H1 (cell line): Measurements from ENCODE around the gene PPM1L. TPM values are rescaled to one million over a fixed set of nuclear protein-coding genes. Genes with fewer than 3 reads are reported as not detected.

Experiments
- CTCF ChIA-PET: fragments of 300-600 bp; sonication (Branson Sonifier 250); formaldehyde crosslinking; loops from one replicate; lab custom pipeline; 2021; ENCODE audit not compliant: partially characterized antibody; lab: Charles Lee
- POLR2A ChIA-PET: fragments of 300-600 bp; sonication (Branson Sonifier 250); formaldehyde crosslinking; loops from one replicate; lab custom pipeline; 2021; ENCODE audit warnings: inconsistent platforms; ENCODE audit not compliant: partially characterized antibody; lab: Charles Lee
- DNase-seq, 2 experiments: peaks; one replicate each; pipeline versions ENCODE4 v3.0.0 to v3.0.0-alpha.2; 2010 to 2022; ENCODE audit warnings: low spot score in 2 of 2, low read depth in 1 of 2, mixed read lengths in 1 of 2
- FAIRE-seq: peaks from 2 replicates; lab custom pipeline; 2011; peaks lifted over from hg19 to GRCh38; lab: Jason Lieb, UNC
- H2AFZ ChIP-seq: 2 replicates; pipeline ENCODE4 v1.8.1; 2012; ENCODE audit warnings: low read length, inconsistent platforms
- H2AK5ac ChIP-seq: 2 replicates; pipeline ENCODE4 v1.6.1; 2013; ENCODE audit warnings: low read depth, low read length
- H2BK120ac ChIP-seq: replicated peaks from 2 replicates; pipeline ENCODE3; 2013; ENCODE audit warnings: low read depth, low read length, inconsistent platforms
- H2BK12ac ChIP-seq: 2 replicates; pipeline ENCODE4 v1.6.1; 2013; ENCODE audit warnings: low read depth, low read length
- H2BK15ac ChIP-seq: 2 replicates; pipeline ENCODE4 v1.6.1; 2013; ENCODE audit warnings: low read length
- H2BK20ac ChIP-seq: 2 replicates; pipeline ENCODE4 v1.6.1; 2013; ENCODE audit warnings: low read length
- H2BK5ac ChIP-seq: 2 replicates; pipeline ENCODE4 v1.6.1; 2013; ENCODE audit warnings: low read depth, low read length
- H3K14ac ChIP-seq: 2 replicates; pipeline ENCODE4 v1.6.1; 2013; ENCODE audit warnings: inconsistent platforms; ENCODE audit not compliant: insufficient read length
- H3K18ac ChIP-seq: 2 replicates; pipeline ENCODE4 v1.6.1; 2013; ENCODE audit warnings: low read length; ENCODE audit errors: extremely low read depth
- H3K23ac ChIP-seq: 2 replicates; pipeline ENCODE4 v1.6.1; 2013; ENCODE audit warnings: inconsistent platforms; ENCODE audit not compliant: insufficient read length
- H3K23me2 ChIP-seq: 2 replicates; pipeline ENCODE4 v1.6.1; 2013; ENCODE audit warnings: low read depth, low read length
- H3K27ac ChIP-seq: 2 replicates; pipeline ENCODE4 v1.6.1; 2011; ENCODE audit warnings: low read depth, low read length, inconsistent platforms
- H3K27me3 ChIP-seq, 4 experiments: replicated peaks in 1 of 4; 1 replicate in 1 of 4; 2 replicates in 3 of 4; pipeline versions ENCODE4 v1.6.1 to v1.8.1; 2011 to 2013; ENCODE audit warnings: low read length in 3 of 4, mild to moderate bottlenecking in 3 of 4, inconsistent platforms in 2 of 4, mixed read lengths in 2 of 4, moderate library complexity in 1 of 4; ENCODE audit not compliant: control insufficient read depth in 3 of 4, insufficient read depth in 3 of 4; ENCODE audit errors: extremely low read depth in 1 of 4
- H3K36me3 ChIP-seq, 4 experiments: 2 replicates each; pipeline versions ENCODE4 v1.6.1 to v1.8.1; 2011 to 2013; ENCODE audit warnings: mild to moderate bottlenecking in 4 of 4, low read length in 3 of 4, moderate library complexity in 2 of 4, control low read depth in 1 of 4, inconsistent platforms in 1 of 4; ENCODE audit not compliant: insufficient read depth in 4 of 4, control insufficient read depth in 2 of 4
- H3K4ac ChIP-seq: replicated peaks from 2 replicates; pipeline ENCODE3; 2013; ENCODE audit warnings: low read length, low read depth, mixed read lengths, inconsistent platforms; ENCODE audit not compliant: insufficient read length
- H3K4me1 ChIP-seq, 4 experiments: replicated peaks in 1 of 4; 1 replicate in 1 of 4; 2 replicates in 3 of 4; pipeline versions ENCODE4 v1.6.1 to v1.8.1; 2011 to 2013; ENCODE audit warnings: low read length in 3 of 4, inconsistent platforms in 2 of 4, mixed read lengths in 1 of 4; ENCODE audit not compliant: insufficient read depth in 4 of 4, control insufficient read depth in 3 of 4
- H3K4me2 ChIP-seq, 2 experiments: 2 replicates each; pipeline versions ENCODE4 v1.6.1 to v1.8.1; 2011 to 2013; ENCODE audit warnings: low read depth in 2 of 2, low read length in 2 of 2, control low read depth in 1 of 2, inconsistent platforms in 1 of 2, mild to moderate bottlenecking in 1 of 2; ENCODE audit not compliant: insufficient read depth in 1 of 2
- H3K4me3 ChIP-seq, 4 experiments: fragments of 200-600, 300-600 bp in 1 of 4; sonication (generic), shearing (Covaris generic), sonication (Bioruptor Twin) in 1 of 4; 2 replicates each; pipeline versions ENCODE4 v1.5.1 to v1.8.1; 2011 to 2016; ENCODE audit warnings: low read length in 4 of 4, low read depth in 3 of 4, control low read depth in 2 of 4, inconsistent platforms in 2 of 4, mild to moderate bottlenecking in 2 of 4, mixed read lengths in 1 of 4, moderate library complexity in 1 of 4; ENCODE audit not compliant: insufficient read depth in 2 of 4; ENCODE audit errors: extremely low read depth in 1 of 4
- H3K56ac ChIP-seq: replicated peaks from 2 replicates; pipeline ENCODE3; 2013; ENCODE audit warnings: low read depth, mild to moderate bottlenecking, mixed read lengths, low read length, inconsistent platforms; ENCODE audit not compliant: insufficient read length
- H3K79me1 ChIP-seq: 2 replicates; pipeline ENCODE4 v1.6.1; 2013; ENCODE audit warnings: low read depth, low read length, control low read depth
- H3K79me2 ChIP-seq, 2 experiments: 2 replicates each; pipeline versions ENCODE4 v1.6.1 to v1.8.1; 2012 to 2013; ENCODE audit warnings: low read length in 2 of 2, mild to moderate bottlenecking in 2 of 2, inconsistent platforms in 1 of 2; ENCODE audit not compliant: insufficient read depth in 2 of 2, control insufficient read depth in 1 of 2
- H3K9ac ChIP-seq, 4 experiments: replicated peaks in 1 of 4; 1 replicate in 1 of 4; 2 replicates in 3 of 4; pipeline versions ENCODE4 v1.6.1 to v1.8.1; 2011 to 2013; ENCODE audit warnings: low read depth in 3 of 4, low read length in 3 of 4, control low read depth in 2 of 4, mild to moderate bottlenecking in 2 of 4, moderate library complexity in 2 of 4, inconsistent platforms in 1 of 4; ENCODE audit errors: extremely low read depth in 1 of 4
- H3K9me3 ChIP-seq, 2 experiments: 2 replicates each; pipeline versions ENCODE4 v1.6.1 to v1.8.1; 2012 to 2013; ENCODE audit warnings: mild to moderate bottlenecking in 2 of 2, moderate library complexity in 2 of 2, control low read depth in 1 of 2, inconsistent platforms in 1 of 2, low read depth in 1 of 2, low read length in 1 of 2, mixed read lengths in 1 of 2; ENCODE audit not compliant: insufficient read depth in 2 of 2
- H4K20me1 ChIP-seq, 2 experiments: replicated peaks in 1 of 2; 2 replicates each; pipeline versions ENCODE3 to v1.8.1; 2011 to 2013; ENCODE audit warnings: inconsistent platforms in 2 of 2, low read length in 2 of 2, mild to moderate bottlenecking in 1 of 2; ENCODE audit not compliant: insufficient read depth in 2 of 2, control insufficient read depth in 1 of 2
- H4K5ac ChIP-seq: 2 replicates; pipeline ENCODE4 v1.6.1; 2013; ENCODE audit warnings: low read length, low read depth, mixed read lengths, inconsistent platforms; ENCODE audit not compliant: insufficient read length
- H4K8ac ChIP-seq: 2 replicates; pipeline ENCODE4 v1.8.0; 2013; ENCODE audit warnings: mild to moderate bottlenecking, moderate library complexity, low read length, inconsistent platforms; ENCODE audit not compliant: insufficient read depth; ENCODE audit errors: extremely low read depth
- H4K91ac ChIP-seq: replicated peaks from 2 replicates; pipeline ENCODE3; 2013; ENCODE audit warnings: low read length, mixed read lengths, inconsistent platforms; ENCODE audit not compliant: insufficient read length
- TEAD4 ChIP-seq: IDR thresholded peaks from 2 replicates; pipeline ENCODE4 v1.6.1; 2012; ENCODE audit warnings: low read depth, low read length, inconsistent platforms, mixed read lengths
- WGBS, 2 experiments: shearing (Covaris generic) in 1 of 2; methylation state at CpG; one replicate each; pipeline versions ENCODE4 v1.1.6 to v1.1.7; 2013 to 2015; ENCODE audit warnings: low lambda C conversion rate in 2 of 2, mixed read lengths in 2 of 2, inconsistent platforms in 1 of 2, low coverage in 1 of 2, missing lambda C conversion rate in 1 of 2; ENCODE audit not compliant: insufficient replicate concordance in 2 of 2, insufficient coverage in 1 of 2, insufficient read length in 1 of 2; ENCODE audit errors: extremely low coverage in 1 of 2, missing lambda C conversion rate in 1 of 2; 5-methylcytosine and 5-hydroxymethylcytosine counted together
- polyA plus RNA-seq, 7 experiments: library from polyadenylated mRNA; depleted of rRNA in 3 of 7; stranded (reverse) in 5 of 7; unstranded in 2 of 7; fragments of >200 nt in 5 of 7; fragments of 200-250 nt in 2 of 7; gene quantifications; 1 replicate in 5 of 7; 2 replicates in 1 of 7; 4 replicates in 1 of 7; pipeline versions ENCODE4 v1.2.1 to v1.2.3, GENCODE V29; 2011 to 2013; ENCODE audit warnings: missing spikeins in 2 of 7, mixed read lengths in 2 of 7
- total RNA-seq: library from RNA; stranded (reverse); fragmentation: NEBNext Ultra II Directional; extraction: Animal tissue kit (Norgen Biotek cat#: 25700); gene quantifications from 2 replicates; pipeline ENCODE4 v1.2.1, GENCODE V29; 2021

PPM1L gene
- total and polyA plus RNA-seq, 2 of the 8 experiments (the other 6 are each of a cell fraction or from before 2014, with no cell fraction given), result 2.8 to 18.1 TPM

GRCh38 chr3:160796089-160796812, 40.2 kb downstream of the PPM1L start:
- Histone ChIP-seq H3K79me2 (peaks cover 0 to 2% of the 10 kb centered on the region in 2 experiments; a peak in 1 of 4 replicates), H2BK12ac (no peak overlapping the region), H2AK5ac (no peak overlapping the region), H4K91ac (no peak overlapping the region), H3K27ac (no peak overlapping the region), H2AFZ (no peak overlapping the region), H4K5ac (no peak overlapping the region), H3K56ac (no peak overlapping the region), H4K8ac (no peak overlapping the region), H3K9ac (no peak overlapping the region), H2BK5ac (no peak overlapping the region)
- WGBS, 2 experiments, result 90% methylated on average over 4 of the region's 4 CpGs; no CpG with 5 or more reads in 1 of the 2 experiments
- no peak for TF ChIP-seq TEAD4
- TF ChIP-seq, all 59 proteins: peak for 0
- Histone ChIP-seq H3K36me3 (no peaks in the 10 kb centered on the region), H3K4ac (no peak overlapping the region), H3K23me2 (no peaks in the 10 kb centered on the region), H3K27me3 (no peaks in the 10 kb centered on the region), H2BK15ac (no peak overlapping the region), H3K4me3 (no peak overlapping the region), H3K4me1 (peaks cover 0 to 5% (median 0%) of the 10 kb centered on the region in 4 experiments; a peak in 1 of 7 replicates), H3K9me3 (no peaks in the 10 kb centered on the region; a peak in 1 of 4 replicates), H4K20me1 (no peaks in the 10 kb centered on the region), H2BK20ac (no peak overlapping the region), H3K79me1 (no peaks in the 10 kb centered on the region), H3K4me2 (no peak overlapping the region), H3K14ac (no peak overlapping the region), H3K18ac (no peak overlapping the region), H3K23ac (no peak overlapping the region), H2BK120ac (no peak overlapping the region)
- POLR2A ChIA-PET, result no interaction called here
- no peak for DNase-seq
- FAIRE-seq, result no peak
- CTCF ChIA-PET, result interaction anchor here (0.8 to 1.1 kb wide), 2 partner anchors 121 to 146 kb away, joined by 3 read pairs; no protein-coding TSS in a partner anchor
